Measurements from ENCODE around the gene SMIM10L2A.

The SMIM10L2A gene

GRCh38 chrX:135435933-135436332 lies 14.2 kb downstream of the SMIM10L2A start:
- no peak for TF ChIP-seq CTCF (IDR thresholded peaks at IDR 0.05; ENCODE audit: low read depth, low read length)
- no peak for DNase-seq (ENCODE audit: low read depth, low spot score)
- in situ Hi-C loops (cut with HindIII; ENCODE audit: low sequenced_read_pairs): no loop called here
- no peak overlapping the region for H3K4me3 ChIP-seq (ENCODE audit: low read depth, low read length)

- no peak overlapping the region for H3K4me3 ChIP-seq (ENCODE audit: low read depth, low read length)
- no peak for TF ChIP-seq CTCF (IDR thresholded peaks at IDR 0.05; ENCODE audit: low read depth, low read length)
- no peak for DNase-seq (ENCODE audit: low read depth, low spot score)
- in situ Hi-C loops (cut with HindIII; ENCODE audit: low sequenced_read_pairs): no loop called here
Measured at GRCh38 chrX:135436456-135436855, 14.7 kb downstream of the SMIM10L2A start.

- in situ Hi-C loops (cut with HindIII; ENCODE audit: low sequenced_read_pairs): no loop called here
- no peak overlapping the region for H3K4me3 ChIP-seq (ENCODE audit: low read depth, low read length)
- no peak for TF ChIP-seq CTCF (IDR thresholded peaks at IDR 0.05; ENCODE audit: low read depth, low read length)
- no peak for DNase-seq (ENCODE audit: low read depth, low spot score)
Measured at GRCh38 chrX:135436966-135437866, 15.5 kb downstream of the SMIM10L2A start.

GRCh38 chrX:135437867-135438733 lies 16.4 kb downstream of the SMIM10L2A start:
- in situ Hi-C loops (cut with HindIII; ENCODE audit: low sequenced_read_pairs): no loop called here
- no peak for DNase-seq (ENCODE audit: low read depth, low spot score)
- no peak for TF ChIP-seq CTCF (IDR thresholded peaks at IDR 0.05; ENCODE audit: low read depth, low read length)
- no peak overlapping the region for H3K4me3 ChIP-seq (ENCODE audit: low read depth, low read length)

GRCh38 chrX:135438734-135439043 lies 16.9 kb downstream of the SMIM10L2A start:
- DNase-seq (ENCODE audit: low read depth, low spot score): no peak
- in situ Hi-C loops (cut with HindIII; ENCODE audit: low sequenced_read_pairs): no loop called here
- no peak for TF ChIP-seq CTCF (IDR thresholded peaks at IDR 0.05; ENCODE audit: low read depth, low read length)
- no peak overlapping the region for H3K4me3 ChIP-seq (ENCODE audit: low read depth, low read length)

GRCh38 chrX:135449637-135450550 lies 28.1 kb downstream of the SMIM10L2A start:
- H3K4me3 ChIP-seq (ENCODE audit: low read depth, low read length): no peak overlapping the region
- no peak for TF ChIP-seq CTCF (IDR thresholded peaks at IDR 0.05; ENCODE audit: low read depth, low read length)
- no peak for DNase-seq (ENCODE audit: low read depth, low spot score)
- in situ Hi-C loops (cut with HindIII; ENCODE audit: low sequenced_read_pairs): no loop called here

Data from astrocyte of the spinal cord (primary cell).